Middle frontal gyrus (tissue), 1 donor: Measurements from ENCODE around the gene BAIAP2L1.
"Not testable (repeated sequence)": the region's sequence is repeated elsewhere in the genome, so short reads cannot be mapped to it uniquely, and the experiment has no call there.

ENCODE experiments used
- DNase-seq: peaks from one replicate; pipeline ENCODE4 v3.0.0-alpha.2; 2015; ENCODE audit warnings: low spot score; ENCODE audit errors: extremely low spot score

Gene BAIAP2L1

GRCh38 chr7:98398567-98399372 lies 2.1 kb downstream of the BAIAP2L1 start:
- DNase-seq, result no peak

- DNase-seq, result no peak
These were observed 4.1 kb downstream of the BAIAP2L1 start for GRCh38 chr7:98396768-98397167.

GRCh38 chr7:98395951-98396350 lies 4.9 kb downstream of the BAIAP2L1 start:
- DNase-seq, result no peak

- DNase-seq, result no peak
These were observed 5.4 kb downstream of the BAIAP2L1 start for GRCh38 chr7:98395481-98395880.

GRCh38 chr7:98394377-98394836 lies 6.5 kb downstream of the BAIAP2L1 start:
- no peak for DNase-seq

GRCh38 chr7:98387544-98388226 lies 13.2 kb downstream of the BAIAP2L1 start:
- no peak for DNase-seq

GRCh38 chr7:98387131-98387530 lies 13.8 kb downstream of the BAIAP2L1 start:
- no peak for DNase-seq

GRCh38 chr7:98385532-98385931 lies 15.4 kb downstream of the BAIAP2L1 start:
- not testable (repeated sequence) for DNase-seq

- no peak for DNase-seq
These were observed 22.6 kb downstream of the BAIAP2L1 start for GRCh38 chr7:98378210-98378819.

- no peak for DNase-seq
These were observed 24.2 kb downstream of the BAIAP2L1 start for GRCh38 chr7:98376711-98377110.

- DNase-seq, result no peak
These were observed 25.2 kb downstream of the BAIAP2L1 start for GRCh38 chr7:98375664-98376063.

GRCh38 chr7:98374285-98374680 lies 26.6 kb downstream of the BAIAP2L1 start:
- DNase-seq, result no peak

GRCh38 chr7:98372993-98373392 lies 27.9 kb downstream of the BAIAP2L1 start:
- no peak for DNase-seq

- DNase-seq, result no peak
These were observed 31.2 kb downstream of the BAIAP2L1 start for GRCh38 chr7:98369726-98370125.

- DNase-seq, result no peak
These were observed 32.2 kb downstream of the BAIAP2L1 start for GRCh38 chr7:98368716-98369115.

- no peak for DNase-seq
These were observed 34.3 kb downstream of the BAIAP2L1 start for GRCh38 chr7:98366562-98366938.

GRCh38 chr7:98365863-98366561 lies 34.9 kb downstream of the BAIAP2L1 start:
- no peak for DNase-seq

GRCh38 chr7:98364220-98364619 lies 36.7 kb downstream of the BAIAP2L1 start:
- no peak for DNase-seq

GRCh38 chr7:98362517-98362916 lies 38.4 kb downstream of the BAIAP2L1 start:
- DNase-seq, result no peak

- DNase-seq, result no peak
These were observed 40.4 kb downstream of the BAIAP2L1 start for GRCh38 chr7:98360221-98361130.

GRCh38 chr7:98359395-98359794 lies 41.5 kb downstream of the BAIAP2L1 start:
- no peak for DNase-seq
